Ishikawa (cell line): ENCODE results near the gene MAGI1.

ENCODE experiments used
- CEBPB ChIP-seq: IDR thresholded peaks from 2 replicates; pipeline ENCODE4 v1.6.1; 2012
- CREB1 ChIP-seq: IDR thresholded peaks from 2 replicates; pipeline ENCODE4 v1.6.1; 2012; ENCODE audit warnings: low read depth
- EGR1 ChIP-seq: IDR thresholded peaks from 2 replicates; pipeline ENCODE4 v1.6.1; 2012
- EP300 ChIP-seq: IDR thresholded peaks from 2 replicates; pipeline ENCODE4 v1.6.1; 2012; ENCODE audit warnings: borderline replicate concordance
- FOXM1 ChIP-seq: IDR thresholded peaks from 2 replicates; pipeline ENCODE4 v1.6.1; 2012; ENCODE audit warnings: low read depth, borderline replicate concordance
- MAX ChIP-seq: IDR thresholded peaks from 2 replicates; pipeline ENCODE4 v1.6.1; 2012
- NFIC ChIP-seq: IDR thresholded peaks from 2 replicates; pipeline ENCODE4 v1.6.1; 2012
- RAD21 ChIP-seq: IDR thresholded peaks from 2 replicates; pipeline ENCODE4 v1.6.1; 2012; ENCODE audit warnings: low read depth
- TAF1 ChIP-seq: IDR thresholded peaks from 2 replicates; pipeline ENCODE4 v1.6.1; 2012; ENCODE audit warnings: low read depth, mild to moderate bottlenecking
- TCF12 ChIP-seq: IDR thresholded peaks from 2 replicates; pipeline ENCODE4 v1.6.1; 2012; ENCODE audit warnings: low read depth
- TEAD4 ChIP-seq: IDR thresholded peaks from 2 replicates; pipeline ENCODE4 v1.6.1; 2012
- USF1 ChIP-seq: IDR thresholded peaks from 2 replicates; pipeline ENCODE4 v1.6.1; 2012
- YY1 ChIP-seq: IDR thresholded peaks from 2 replicates; pipeline ENCODE4 v1.6.1; 2012; ENCODE audit warnings: low read depth
- ZBTB7A ChIP-seq: IDR thresholded peaks from 2 replicates; pipeline ENCODE4 v1.6.1; 2012; ENCODE audit warnings: low read depth
- TF ChIP-seq, protein P1 (sequence below): IDR thresholded peaks from 2 replicates; pipeline ENCODE4 v1.6.1; 2012; ENCODE audit warnings: low read depth, mild to moderate bottlenecking

MAGI1 gene

GRCh38 chr3:65984975-65985374, 53.7 kb downstream of the MAGI1 start:
- TF ChIP-seq NFIC (no peak), EGR1 (no peak), FOXM1 (no peak), MAX (no peak), TAF1 (no peak), ZBTB7A (no peak), CREB1 (no peak), RAD21 (no peak), CEBPB (no peak), TEAD4 (no peak), EP300 (no peak), USF1 (no peak), YY1 (no peak), TCF12 (no peak)
- TF ChIP-seq, protein P1, sequence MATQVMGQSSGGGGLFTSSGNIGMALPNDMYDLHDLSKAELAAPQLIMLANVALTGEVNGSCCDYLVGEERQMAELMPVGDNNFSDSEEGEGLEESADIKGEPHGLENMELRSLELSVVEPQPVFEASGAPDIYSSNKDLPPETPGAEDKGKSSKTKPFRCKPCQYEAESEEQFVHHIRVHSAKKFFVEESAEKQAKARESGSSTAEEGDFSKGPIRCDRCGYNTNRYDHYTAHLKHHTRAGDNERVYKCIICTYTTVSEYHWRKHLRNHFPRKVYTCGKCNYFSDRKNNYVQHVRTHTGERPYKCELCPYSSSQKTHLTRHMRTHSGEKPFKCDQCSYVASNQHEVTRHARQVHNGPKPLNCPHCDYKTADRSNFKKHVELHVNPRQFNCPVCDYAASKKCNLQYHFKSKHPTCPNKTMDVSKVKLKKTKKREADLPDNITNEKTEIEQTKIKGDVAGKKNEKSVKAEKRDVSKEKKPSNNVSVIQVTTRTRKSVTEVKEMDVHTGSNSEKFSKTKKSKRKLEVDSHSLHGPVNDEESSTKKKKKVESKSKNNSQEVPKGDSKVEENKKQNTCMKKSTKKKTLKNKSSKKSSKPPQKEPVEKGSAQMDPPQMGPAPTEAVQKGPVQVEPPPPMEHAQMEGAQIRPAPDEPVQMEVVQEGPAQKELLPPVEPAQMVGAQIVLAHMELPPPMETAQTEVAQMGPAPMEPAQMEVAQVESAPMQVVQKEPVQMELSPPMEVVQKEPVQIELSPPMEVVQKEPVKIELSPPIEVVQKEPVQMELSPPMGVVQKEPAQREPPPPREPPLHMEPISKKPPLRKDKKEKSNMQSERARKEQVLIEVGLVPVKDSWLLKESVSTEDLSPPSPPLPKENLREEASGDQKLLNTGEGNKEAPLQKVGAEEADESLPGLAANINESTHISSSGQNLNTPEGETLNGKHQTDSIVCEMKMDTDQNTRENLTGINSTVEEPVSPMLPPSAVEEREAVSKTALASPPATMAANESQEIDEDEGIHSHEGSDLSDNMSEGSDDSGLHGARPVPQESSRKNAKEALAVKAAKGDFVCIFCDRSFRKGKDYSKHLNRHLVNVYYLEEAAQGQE = no peak

- TF ChIP-seq CEBPB (no peak), TEAD4 (no peak)
Observed at GRCh38 chr3:65983100-65983499, 55.6 kb downstream of the MAGI1 start.

GRCh38 chr3:65979731-65980130, 59.0 kb downstream of the MAGI1 start:
- TF ChIP-seq CEBPB (no peak), TCF12 (no peak), EGR1 (no peak), TAF1 (no peak), RAD21 (no peak), ZBTB7A (no peak), CREB1 (no peak)
- TF ChIP-seq, protein P1 = no peak

DNA sequence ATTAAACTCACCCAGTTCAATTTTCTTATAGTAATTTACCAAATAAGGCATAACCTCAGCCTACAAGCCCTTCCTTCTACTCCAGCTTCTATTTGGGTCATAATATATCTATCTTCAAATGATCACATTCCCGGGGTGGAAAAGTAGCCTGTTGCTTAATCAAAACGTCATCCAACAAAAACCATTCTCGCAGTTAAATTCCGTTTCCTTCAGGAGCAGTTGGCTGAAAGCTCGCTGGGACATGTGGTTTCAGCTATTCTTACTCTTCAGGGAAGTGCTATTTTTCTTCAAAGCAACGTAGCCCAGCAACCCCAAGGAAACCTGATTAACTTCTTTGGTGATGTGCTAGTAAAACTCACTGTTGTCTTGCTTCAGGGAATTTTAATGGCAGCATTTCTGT, 59.6 kb downstream of the MAGI1 start:
- TF ChIP-seq ZBTB7A = no peak
- TF ChIP-seq EP300 = no peak
- TF ChIP-seq FOXM1 = no peak
- TF ChIP-seq MAX = no peak
- no peak for TF ChIP-seq USF1
- TF ChIP-seq NFIC = no peak
- TF ChIP-seq CREB1 = no peak
- no peak for TF ChIP-seq RAD21
- no peak for TF ChIP-seq EGR1
- no peak for TF ChIP-seq YY1
- TF ChIP-seq TCF12 = no peak
- no peak for TF ChIP-seq TAF1
- TF ChIP-seq, protein P1 = no peak
- no peak for TF ChIP-seq TEAD4

- TF ChIP-seq, protein P1 = no peak
Observed at GRCh38 chr3:65978116-65978515, 60.6 kb downstream of the MAGI1 start.
